KMS-11 (cell line): ENCODE results near the gene PGAP3.

Experiments used
- H2AFZ ChIP-seq: fragments of 200-600 bp; sonication (generic); 2 replicates; pipeline ENCODE4 v1.6.1; 2016; ENCODE audit warnings: antibody characterized with exemption, mixed run types, low read depth
- H3K27ac ChIP-seq: fragments of 200-600 bp; sonication (generic); 2 replicates; pipeline ENCODE4 v1.6.1; 2016; ENCODE audit warnings: mild to moderate bottlenecking, mixed run types
- H3K27me3 ChIP-seq: fragments of 200-600 bp; sonication (generic); 2 replicates; pipeline ENCODE4 v1.6.1; 2017; ENCODE audit warnings: mild to moderate bottlenecking, low read depth, mixed run types, moderate library complexity; ENCODE audit not compliant: insufficient read depth
- H3K36me3 ChIP-seq: fragments of 200-600 bp; sonication (generic); 2 replicates; pipeline ENCODE4 v1.6.1; 2017; ENCODE audit warnings: mild to moderate bottlenecking, mixed run types; ENCODE audit not compliant: insufficient read depth
- H3K4me1 ChIP-seq: fragments of 200-600 bp; sonication (generic); 2 replicates; pipeline ENCODE4 v1.6.1; 2016; ENCODE audit warnings: mild to moderate bottlenecking, low read depth, mixed run types; ENCODE audit not compliant: poor library complexity, severe bottlenecking
- H3K4me2 ChIP-seq: fragments of 200-600 bp; sonication (generic); 2 replicates; pipeline ENCODE4 v1.7.0; 2016; ENCODE audit warnings: mild to moderate bottlenecking, mixed run types
- H3K4me3 ChIP-seq: fragments of 200-600 bp; sonication (generic); IDR thresholded peaks from 2 replicates; pipeline ENCODE4 v1.6.1; 2017; ENCODE audit warnings: low read depth, low read length, mixed read lengths; ENCODE audit not compliant: insufficient read depth
- H3K79me2 ChIP-seq: fragments of 200-600 bp; sonication (generic); 2 replicates; pipeline ENCODE4 v1.6.1; 2016; ENCODE audit warnings: low read depth, mixed run types; ENCODE audit not compliant: insufficient read depth
- H3K9ac ChIP-seq: fragments of 200-600 bp; sonication (generic); 2 replicates; pipeline ENCODE4 v1.6.1; 2016; ENCODE audit warnings: mild to moderate bottlenecking, mixed run types
- H4K20me1 ChIP-seq: fragments of 200-600 bp; sonication (generic); 2 replicates; pipeline ENCODE4 v1.6.1; 2016; ENCODE audit warnings: mild to moderate bottlenecking, mixed run types; ENCODE audit not compliant: insufficient read depth
- CTCF ChIP-seq: fragments of 200-600 bp; sonication (generic); conservative IDR thresholded peaks from 2 replicates; pipeline ENCODE4 v1.6.1; 2017; ENCODE audit warnings: low read depth, mild to moderate bottlenecking, antibody characterized with exemption, low read length, moderate library complexity, mixed read lengths

Gene PGAP3

DNA sequence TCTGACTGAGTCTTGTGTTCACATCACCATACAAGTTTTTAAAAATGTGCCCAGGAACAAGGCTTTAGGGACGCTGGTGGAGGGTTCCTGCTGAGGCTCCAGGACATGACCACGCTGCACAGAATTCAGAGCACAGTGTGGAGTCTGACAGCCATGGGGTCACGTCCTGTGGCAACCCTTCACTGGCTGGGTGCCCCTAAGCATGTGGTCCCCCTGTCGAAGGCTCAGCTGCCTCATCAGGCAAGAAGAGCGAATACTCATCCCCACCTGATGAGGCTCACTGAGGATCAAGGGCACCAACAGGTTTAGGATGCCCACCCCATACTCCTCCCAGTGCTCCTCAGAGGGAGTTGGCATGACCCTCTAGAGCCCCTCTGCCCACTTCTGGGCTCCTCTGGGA, 13.7 kb downstream of the PGAP3 start:
- Histone ChIP-seq H3K27me3 (0 out of 2 replicates have a peak, but pooled peaks cover 2% of the 10 kb centered on the region), H4K20me1 (no peaks in the 10 kb centered on the region), H3K4me2 (no peak overlapping the region), H3K4me1 (no peaks in the 10 kb centered on the region), H3K27ac (no peak overlapping the region), H3K4me3 (no peak overlapping the region), H3K9ac (no peak overlapping the region), H2AFZ (no peak overlapping the region), H3K36me3 (no peaks in the 10 kb centered on the region), H3K79me2 (no peaks in the 10 kb centered on the region)
- no peak for TF ChIP-seq CTCF

DNA sequence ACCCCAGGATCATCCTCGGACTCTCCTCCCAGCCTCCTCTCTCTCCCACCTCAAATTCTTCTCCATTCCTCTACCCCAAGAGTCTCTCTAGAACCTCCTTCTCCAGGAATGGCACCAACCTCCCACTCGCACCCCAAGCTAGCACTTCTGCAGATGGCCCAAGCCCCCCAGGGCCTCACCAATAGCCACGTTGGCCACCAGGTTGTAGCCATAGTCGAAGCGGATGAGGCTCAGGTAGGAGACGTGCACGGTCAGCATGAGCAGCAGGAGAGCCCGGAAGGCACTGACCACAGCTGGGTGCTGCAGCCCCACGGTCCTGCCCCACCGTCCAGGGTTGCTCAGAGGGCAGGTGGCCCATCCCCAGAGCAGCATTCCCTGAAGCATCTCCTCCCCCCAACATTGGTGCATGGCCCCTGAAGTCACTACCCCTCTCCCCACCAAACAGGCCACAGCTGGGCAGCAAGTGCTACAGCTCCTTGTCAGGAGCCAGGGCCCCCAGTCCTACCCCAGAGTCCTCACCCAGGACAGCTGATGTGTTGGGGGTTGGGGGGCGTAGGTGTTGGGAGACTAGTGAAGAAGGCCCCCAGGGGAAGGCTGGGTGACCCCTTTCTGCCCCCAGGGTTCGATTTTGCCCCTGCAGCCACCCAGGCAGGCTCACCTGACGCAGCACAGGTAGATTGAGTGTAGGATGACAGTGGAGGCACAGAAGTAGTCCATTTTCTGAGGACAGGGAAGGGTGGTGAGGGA, 14.3 kb downstream of the PGAP3 start:
- Histone ChIP-seq H3K36me3 (no peaks in the 10 kb centered on the region), H3K4me3 (no peak overlapping the region), H3K4me2 (no peak overlapping the region), H3K4me1 (no peaks in the 10 kb centered on the region), H3K27me3 (peaks cover 8% of the 10 kb centered on the region; the same call in 1 of the 2 replicates), H3K79me2 (no peaks in the 10 kb centered on the region), H4K20me1 (no peaks in the 10 kb centered on the region), H2AFZ (no peak overlapping the region), H3K9ac (no peak overlapping the region), H3K27ac (no peak overlapping the region)
- no peak for TF ChIP-seq CTCF

- no peak overlapping the region for H3K4me2 ChIP-seq
- no peaks in the 10 kb centered on the region for H4K20me1 ChIP-seq
- H3K27ac ChIP-seq, result no peak overlapping the region
- no peaks in the 10 kb centered on the region for H3K79me2 ChIP-seq
- H3K36me3 ChIP-seq, result no peaks in the 10 kb centered on the region
- no peak overlapping the region for H3K4me3 ChIP-seq
- no peak overlapping the region for H2AFZ ChIP-seq
- no peak overlapping the region for H3K9ac ChIP-seq
- H3K27me3 ChIP-seq, result peaks cover 8% of the 10 kb centered on the region; the same call in 1 of the 2 replicates
- no peaks in the 10 kb centered on the region for H3K4me1 ChIP-seq
- no peak for TF ChIP-seq CTCF
Measured at GRCh38 chr17:39672522-39673334, 15.1 kb downstream of the PGAP3 start.

DNA sequence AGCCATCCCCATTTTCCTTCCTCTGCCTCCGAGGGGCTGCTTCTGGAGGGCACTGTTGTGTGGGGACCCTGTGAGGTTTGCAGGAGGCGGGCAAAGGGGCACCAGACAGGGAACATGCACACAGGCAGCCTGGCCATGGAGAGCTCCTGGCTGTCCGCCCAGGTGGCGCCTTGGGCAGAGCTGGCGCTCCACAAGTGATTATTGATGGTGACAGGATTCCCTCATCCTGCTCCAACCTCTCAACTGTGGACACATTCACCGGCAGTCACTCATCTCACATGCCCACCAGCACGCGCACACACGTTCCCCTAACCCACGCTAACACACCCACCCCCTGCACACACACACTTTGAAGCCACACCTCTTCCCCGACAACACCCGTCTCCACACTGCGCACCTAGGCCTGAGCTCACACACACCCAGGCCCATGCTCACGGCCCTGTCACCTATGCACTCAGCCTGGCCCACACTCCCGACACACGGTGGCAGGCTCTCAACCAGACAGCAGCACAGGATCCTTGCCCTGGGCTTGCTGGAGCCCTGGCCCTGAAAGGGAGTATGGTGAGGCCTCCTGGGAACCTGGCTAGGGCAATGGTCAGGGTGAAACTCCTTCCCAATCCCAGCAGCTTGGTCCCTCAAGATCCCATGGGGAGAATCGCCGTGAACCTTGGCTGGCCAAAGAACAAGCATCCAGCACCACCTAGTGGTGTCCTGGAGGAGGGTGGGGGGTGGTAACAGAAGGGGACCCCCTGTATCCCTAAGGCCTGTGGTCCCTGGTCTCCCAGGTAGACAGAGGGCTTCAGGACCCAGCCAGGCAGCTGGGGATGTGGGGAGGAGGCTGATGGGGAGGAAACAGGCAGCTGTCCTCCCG, 16.0 kb downstream of the PGAP3 start:
- no peak overlapping the region for H3K4me2 ChIP-seq

More for the DNA sequence above, 16.0 kb downstream of the PGAP3 start:
- Histone ChIP-seq H3K4me3 (no peak overlapping the region), H4K20me1 (no peaks in the 10 kb centered on the region), H3K4me1 (no peaks in the 10 kb centered on the region), H2AFZ (no peak overlapping the region), H3K9ac (no peak overlapping the region), H3K79me2 (no peaks in the 10 kb centered on the region), H3K27me3 (peaks cover 8% of the 10 kb centered on the region; the same call in 1 of the 2 replicates), H3K27ac (no peak overlapping the region), H3K36me3 (no peaks in the 10 kb centered on the region)
- peak; percentile 40; the same call in 1 of the 2 replicates for TF ChIP-seq CTCF
